ENCODE results near the gene XRRA1.
"Not testable (repeated sequence)": the region's sequence is repeated elsewhere in the genome, so short reads cannot be mapped to it uniquely, and the experiment has no call there.

XRRA1 gene

GRCh38 chr11:74948898-74949752, at the start of gene XRRA1, which contains the start of gene SPCS2:
XRRA1 (minus strand) TSS chr11:74949091; CDS start chr11:74940878, 8,213 bp downstream.
SPCS2 (plus strand) TSS chr11:74949266; CDS start chr11:74949286, 20 bp downstream.
- Histone ChIP-seq H3K27ac (peak within 1 kb of the TSS; percentile 64 to 96 (median 88)), H3K4me3 (peak within 1 kb of the TSS; percentile 64 to 95 (median 81))

GRCh38 chr11:74992852-74993251, 44.0 kb upstream of the XRRA1 start:
- no peak overlapping the region for H3K4me3 ChIP-seq
- no peak overlapping the region for H3K27ac ChIP-seq

- H3K27ac ChIP-seq = no peak overlapping the region
These were observed 42.0 kb upstream of the XRRA1 start for GRCh38 chr11:74990941-74991340.

GRCh38 chr11:74990150-74990549, 41.3 kb upstream of the XRRA1 start:
- H3K27ac ChIP-seq, H3K4me3 ChIP-seq: not testable (repeated sequence)

More at GRCh38 chr11:74990941-74991340, 42.0 kb upstream of the XRRA1 start:
- H3K4me3 ChIP-seq = no peak overlapping the region

GRCh38 chr11:74989260-74989638, 40.4 kb upstream of the XRRA1 start:
- Histone ChIP-seq H3K27ac (peak overlapping the region in 19 of 21 experiments; percentile 40 to 86 (median 75)), H3K4me3 (peak overlapping the region; percentile 47 to 87 (median 58))

- Histone ChIP-seq H3K27ac (peak within 1 kb of the TSS in 20 of 21 experiments; percentile 0 to 86 (median 75)), H3K4me3 (peak within 1 kb of the TSS; percentile 47 to 87 (median 58))
These were observed 39.8 kb upstream of the XRRA1 start, which contains the start of gene NEU3 for GRCh38 chr11:74988541-74989259. NEU3 (plus strand) TSS chr11:74988933; CDS start chr11:74989061, 128 bp downstream.

- H3K27ac ChIP-seq = no peak overlapping the region
These were observed 35.8 kb upstream of the XRRA1 start for GRCh38 chr11:74984730-74985129.

GRCh38 chr11:74984070-74984469, 35.2 kb upstream of the XRRA1 start:
- Histone ChIP-seq H3K27ac (no peak overlapping the region), H3K4me3 (no peak overlapping the region)

More at GRCh38 chr11:74984730-74985129, 35.8 kb upstream of the XRRA1 start:
- H3K4me3 ChIP-seq = no peak overlapping the region

GRCh38 chr11:74981888-74982287, 33.0 kb upstream of the XRRA1 start:
- no peak overlapping the region for H3K27ac ChIP-seq
- H3K4me3 ChIP-seq = no peak overlapping the region

GRCh38 chr11:74980634-74981033, 31.7 kb upstream of the XRRA1 start:
- no peak overlapping the region for H3K27ac ChIP-seq
- H3K4me3 ChIP-seq = no peak overlapping the region

- H3K27ac ChIP-seq = no peak overlapping the region
- no peak overlapping the region for H3K4me3 ChIP-seq
These were observed 29.1 kb upstream of the XRRA1 start for GRCh38 chr11:74978041-74978440.

GRCh38 chr11:74971424-74971823, 22.5 kb upstream of the XRRA1 start:
- no peak overlapping the region for H3K4me3 ChIP-seq

GRCh38 chr11:74970852-74971395, 22.0 kb upstream of the XRRA1 start:
- Histone ChIP-seq H3K27ac (no peak overlapping the region), H3K4me3 (no peak overlapping the region)

More at GRCh38 chr11:74971424-74971823, 22.5 kb upstream of the XRRA1 start:
- no peak overlapping the region for H3K27ac ChIP-seq

GRCh38 chr11:74966651-74967050, 17.8 kb upstream of the XRRA1 start:
- H3K4me3 ChIP-seq = no peak overlapping the region
- no peak overlapping the region for H3K27ac ChIP-seq

- H3K4me3 ChIP-seq, H3K27ac ChIP-seq: not testable (repeated sequence)
These were observed 11.2 kb upstream of the XRRA1 start for GRCh38 chr11:74960128-74960527.

GRCh38 chr11:74957937-74958629, 9.2 kb upstream of the XRRA1 start:
- H3K4me3 ChIP-seq = no peak overlapping the region
- H3K27ac ChIP-seq = no peak overlapping the region

- H3K4me3 ChIP-seq = no peak overlapping the region
- H3K27ac ChIP-seq = no peak overlapping the region
These were observed 7.6 kb upstream of the XRRA1 start for GRCh38 chr11:74956397-74957015.

GRCh38 chr11:74954199-74954598, 5.3 kb upstream of the XRRA1 start:
- Histone ChIP-seq H3K4me3 (no peak overlapping the region), H3K27ac (no peak overlapping the region)

GRCh38 chr11:74953451-74953850, 4.6 kb upstream of the XRRA1 start:
- H3K4me3 ChIP-seq = no peak overlapping the region
- no peak overlapping the region for H3K27ac ChIP-seq
